PFSK-1 (cell line): Measurements from ENCODE around the gene TMEM132A.

ENCODE experiments used
- FOXP2 ChIP-seq: optimal IDR thresholded peaks from 2 replicates; pipeline ENCODE3; 2011; ENCODE audit warnings: borderline replicate concordance, control low read depth, inconsistent platforms; ENCODE audit not compliant: insufficient read depth; ENCODE audit errors: extremely low read length, extremely low read depth
- POLR2AphosphoS5 ChIP-seq: IDR thresholded peaks from 2 replicates; pipeline ENCODE4 v1.6.1; 2012; ENCODE audit warnings: low read depth, mild to moderate bottlenecking, control low read depth, low read length, moderate library complexity
- REST ChIP-seq, 2 experiments: IDR thresholded peaks; 2 replicates each; pipeline versions ENCODE4 v1.6.1 to v1.8.0; 2011 to 2012; ENCODE audit warnings: low read depth in 2 of 2, low read length in 2 of 2, control low read depth in 1 of 2, inconsistent platforms in 1 of 2, mild to moderate bottlenecking in 1 of 2, moderate library complexity in 1 of 2; ENCODE audit not compliant: insufficient read depth in 1 of 2
- SIN3A ChIP-seq: IDR thresholded peaks from 2 replicates; pipeline ENCODE4 v1.6.1; 2012; ENCODE audit warnings: mild to moderate bottlenecking, low read length, moderate library complexity, borderline replicate concordance; ENCODE audit not compliant: insufficient read depth
- TAF1 ChIP-seq: IDR thresholded peaks from 2 replicates; pipeline ENCODE4 v1.6.1; 2012; ENCODE audit warnings: low read length, control low read depth, borderline replicate concordance; ENCODE audit not compliant: insufficient read depth

The TMEM132A gene

GRCh38 chr11:60922906-60923305 lies 1.4 kb upstream of the TMEM132A start:
- no peak for TF ChIP-seq FOXP2
- TF ChIP-seq REST (IDR thresholded peaks at IDR 0.05; ENCODE audit: insufficient read depth in 1 of 2, low read depth in 2 of 2, low read length in 2 of 2): no peak
- no peak for TF ChIP-seq SIN3A

GRCh38 chr11:60923326-60923725 lies 934 bp upstream of the TMEM132A start:
- TF ChIP-seq REST (IDR thresholded peaks at IDR 0.05; ENCODE audit: insufficient read depth in 1 of 2, low read depth in 2 of 2, low read length in 2 of 2): no peak
- no peak for TF ChIP-seq POLR2AphosphoS5
- no peak for TF ChIP-seq SIN3A
- no peak for TF ChIP-seq TAF1
- no peak for TF ChIP-seq FOXP2

GRCh38 chr11:60923800-60924109 lies 505 bp upstream of the TMEM132A start:
- no peak for TF ChIP-seq TAF1
- TF ChIP-seq FOXP2: no peak
- TF ChIP-seq POLR2AphosphoS5: no peak
- TF ChIP-seq SIN3A: no peak

GRCh38 chr11:60924906-60925853 lies 920 bp downstream of the TMEM132A start:
- no peak for TF ChIP-seq REST (IDR thresholded peaks at IDR 0.05; ENCODE audit: insufficient read depth in 1 of 2, low read depth in 2 of 2, low read length in 2 of 2)
- no peak for TF ChIP-seq TAF1
- no peak for TF ChIP-seq POLR2AphosphoS5
- TF ChIP-seq FOXP2: no peak
- TF ChIP-seq SIN3A: no peak

GRCh38 chr11:60925868-60926267 lies 1.6 kb downstream of the TMEM132A start:
- TF ChIP-seq REST (IDR thresholded peaks at IDR 0.05; ENCODE audit: insufficient read depth in 1 of 2, low read depth in 2 of 2, low read length in 2 of 2) (no peak), FOXP2 (no peak), SIN3A (no peak), TAF1 (no peak), POLR2AphosphoS5 (no peak)
